Measurements from ENCODE around the gene GPC1.

DNA sequence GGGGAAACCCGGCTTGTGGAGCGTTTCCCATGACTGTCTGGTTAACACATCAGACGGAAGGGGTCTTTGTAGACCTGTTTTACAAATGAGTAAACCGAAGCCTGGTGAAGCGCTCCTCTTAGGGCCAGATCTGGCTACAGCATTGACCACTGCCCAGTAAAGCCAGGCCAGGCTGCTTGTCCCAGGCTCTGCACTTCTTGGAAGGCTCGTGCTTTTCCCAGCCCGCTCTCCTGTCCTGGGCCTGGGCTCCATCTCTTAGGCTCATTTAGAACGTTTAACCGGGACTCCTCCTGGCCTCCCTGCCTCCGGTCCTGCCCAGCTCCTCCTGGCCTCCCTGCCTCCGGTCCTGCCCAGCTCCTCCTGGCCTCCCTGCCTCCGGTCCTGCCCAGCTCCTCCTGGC lies 4.8 kb downstream of the GPC1 start:
- TF ChIP-seq ZNF274 (IDR thresholded peaks at IDR 0.05; ENCODE audit: low read depth, low read length) (no peak), SUZ12 (IDR thresholded peaks at IDR 0.05; ENCODE audit: extremely low read depth, insufficient read depth, insufficient read length) (no peak), YY1 (IDR thresholded peaks at IDR 0.05; ENCODE audit: insufficient read depth, insufficient read length) (no peak)
